SU-DHL-6 (cell line): ENCODE data around the gene ARAP1.

ENCODE experiments used
- H2AFZ ChIP-seq: fragments of 200-600 bp; sonication (generic); 2 replicates; pipeline ENCODE4 v1.6.1; 2014; ENCODE audit warnings: low read depth, mild to moderate bottlenecking, moderate library complexity, mixed read lengths, antibody characterized with exemption, low read length; ENCODE audit not compliant: severe bottlenecking
- H3F3A ChIP-seq: fragments of 200-600 bp; shearing (Covaris generic); 2 replicates; pipeline ENCODE4 v1.6.0; 2016; ENCODE audit warnings: antibody characterized with exemption, mild to moderate bottlenecking; ENCODE audit not compliant: insufficient read depth
- H3K27ac ChIP-seq: fragments of 200-600 bp; sonication (generic); 2 replicates; pipeline ENCODE4 v1.5.1; 2016; ENCODE audit warnings: low read depth, mild to moderate bottlenecking, low read length, moderate library complexity, mixed read lengths
- H3K27me3 ChIP-seq: fragments of 200-600 bp; sonication (generic), shearing (Covaris generic); 2 replicates; pipeline ENCODE4 v1.6.0; 2014; ENCODE audit warnings: mild to moderate bottlenecking, low read length
- H3K36me3 ChIP-seq: fragments of 200-600 bp; sonication (generic); 2 replicates; pipeline ENCODE4 v1.6.1; 2014; ENCODE audit warnings: mild to moderate bottlenecking, low read length, mixed read lengths
- H3K4me2 ChIP-seq: fragments of 300-600, 200-600 bp; shearing (Covaris generic), sonication (generic); 2 replicates; pipeline ENCODE4 v1.6.0; 2014; ENCODE audit warnings: low read length, low read depth, mild to moderate bottlenecking; ENCODE audit not compliant: poor library complexity, severe bottlenecking
- H3K4me3 ChIP-seq: fragments of 200-600 bp; sonication (generic); 2 replicates; pipeline ENCODE4 v1.5.1; 2014; ENCODE audit warnings: antibody characterized with exemption, low read length, mild to moderate bottlenecking, mixed read lengths; ENCODE audit not compliant: insufficient read depth, poor library complexity, severe bottlenecking
- H3K79me2 ChIP-seq: fragments of 200-600 bp; sonication (generic); 2 replicates; pipeline ENCODE4 v1.6.1; 2014; ENCODE audit warnings: mild to moderate bottlenecking, low read length, moderate library complexity; ENCODE audit not compliant: insufficient read depth
- H3K9ac ChIP-seq: fragments of 200-600 bp; sonication (generic); 2 replicates; pipeline ENCODE4 v1.7.0; 2014; ENCODE audit warnings: mild to moderate bottlenecking, low read length
- H3K9me2 ChIP-seq: fragments of 200-600 bp; sonication (generic); replicated peaks from 2 replicates; pipeline ENCODE4 v1.6.1; 2014; ENCODE audit warnings: low read length; ENCODE audit not compliant: insufficient read depth
- H3K9me3 ChIP-seq: fragments of 200-600 bp; sonication (generic); 2 replicates; pipeline ENCODE4 v1.6.1; 2014; ENCODE audit warnings: low read length, mixed read lengths; ENCODE audit not compliant: insufficient read depth
- H4K20me1 ChIP-seq: fragments of 200-600 bp; sonication (generic); 2 replicates; pipeline ENCODE4 v1.6.1; 2014; ENCODE audit warnings: low read depth, mild to moderate bottlenecking, antibody characterized with exemption, low read length, moderate library complexity, mixed read lengths
- CTCF ChIP-seq: fragments of 200-600 bp; sonication (generic); IDR thresholded peaks from one replicate; pipeline ENCODE4 v1.5.1; 2017; ENCODE audit warnings: antibody characterized with exemption, mild to moderate bottlenecking, low read length, moderate library complexity; ENCODE audit not compliant: insufficient read depth, poor library complexity, severe bottlenecking
- EZH2phosphoT487 ChIP-seq: fragments of 200-600 bp; sonication (generic), shearing (Covaris generic); conservative IDR thresholded peaks from 2 replicates; pipeline ENCODE4 v1.6.1; 2018; ENCODE audit warnings: mild to moderate bottlenecking, antibody characterized with exemption, low read length, moderate library complexity, mixed read lengths

Gene ARAP1

GRCh38 chr11:72721689-72722049 is 30.5 kb downstream of the ARAP1 start:
- Histone ChIP-seq H3K79me2 (peaks cover 49% of the 10 kb centered on the region), H3K36me3 (no peaks in the 10 kb centered on the region), H4K20me1 (no peaks in the 10 kb centered on the region), H3K27me3 (no peaks in the 10 kb centered on the region), H3F3A (no peaks in the 10 kb centered on the region), H3K9me2 (no peaks in the 10 kb centered on the region), H3K9me3 (no peaks in the 10 kb centered on the region), H2AFZ (no peak overlapping the region), H3K4me2 (peak overlapping the region; percentile 80), H3K4me3 (peak overlapping the region; percentile 67), H3K9ac (peak overlapping the region; percentile 78), H3K27ac (peak overlapping the region; percentile 69)
- TF ChIP-seq EZH2phosphoT487 (no peak), CTCF (no peak)

GRCh38 chr11:72721276-72721675 is 30.9 kb downstream of the ARAP1 start:
- H3K4me3 ChIP-seq: peak overlapping the region; percentile 67
- peak overlapping the region; percentile 80 for H3K4me2 ChIP-seq
- H4K20me1 ChIP-seq: no peaks in the 10 kb centered on the region
- peak overlapping the region; percentile 69 for H3K27ac ChIP-seq
- H3K27me3 ChIP-seq: no peaks in the 10 kb centered on the region
- no peaks in the 10 kb centered on the region for H3F3A ChIP-seq
- no peaks in the 10 kb centered on the region for H3K36me3 ChIP-seq
- no peaks in the 10 kb centered on the region for H3K9me3 ChIP-seq
- TF ChIP-seq CTCF (no peak), EZH2phosphoT487 (no peak)
- no peak overlapping the region for H2AFZ ChIP-seq
- no peaks in the 10 kb centered on the region for H3K9me2 ChIP-seq
- peak overlapping the region; percentile 78 for H3K9ac ChIP-seq
- peaks cover 49% of the 10 kb centered on the region for H3K79me2 ChIP-seq

GRCh38 chr11:72720784-72721183 is 31.4 kb downstream of the ARAP1 start:
- Histone ChIP-seq H3K9me3 (no peaks in the 10 kb centered on the region), H3K79me2 (peaks cover 49% of the 10 kb centered on the region), H2AFZ (no peak overlapping the region), H3K9ac (peak overlapping the region; percentile 78), H3K4me2 (peak overlapping the region; percentile 80), H3K4me3 (peak overlapping the region; percentile 67), H4K20me1 (no peaks in the 10 kb centered on the region), H3K36me3 (no peaks in the 10 kb centered on the region), H3K9me2 (no peaks in the 10 kb centered on the region), H3F3A (no peaks in the 10 kb centered on the region), H3K27me3 (no peaks in the 10 kb centered on the region), H3K27ac (0 out of 2 replicates have a peak overlapping the region, but pooled peaks have one; percentile 69)
- no peak for TF ChIP-seq EZH2phosphoT487

- Histone ChIP-seq H3K27me3 (no peaks in the 10 kb centered on the region), H4K20me1 (no peaks in the 10 kb centered on the region), H3K9ac (peak overlapping the region; percentile 78; the same call in 1 of the 2 replicates), H3K9me2 (no peaks in the 10 kb centered on the region), H3K9me3 (no peaks in the 10 kb centered on the region), H3K4me3 (no peak overlapping the region), H3K79me2 (peaks cover 51% of the 10 kb centered on the region), H3K36me3 (no peaks in the 10 kb centered on the region), H3K27ac (no peak overlapping the region), H3F3A (no peaks in the 10 kb centered on the region), H3K4me2 (peak overlapping the region; percentile 80), H2AFZ (no peak overlapping the region)
- TF ChIP-seq CTCF: no peak
- TF ChIP-seq EZH2phosphoT487: no peak
Measured at GRCh38 chr11:72720047-72720446, 32.2 kb downstream of the ARAP1 start.
